ENCODE data around the gene MTARC2. TPM values are rescaled to one million over a fixed set of nuclear protein-coding genes. Genes with fewer than 3 reads are reported as not detected.
"Not testable (repeated sequence)": the region's sequence is repeated elsewhere in the genome, so short reads cannot be mapped to it uniquely, and the experiment has no call there.

Gene MTARC2
- total and polyA plus RNA-seq, 4 donors = 10.8 to 26.4 (median 21.2) TPM

DNA sequence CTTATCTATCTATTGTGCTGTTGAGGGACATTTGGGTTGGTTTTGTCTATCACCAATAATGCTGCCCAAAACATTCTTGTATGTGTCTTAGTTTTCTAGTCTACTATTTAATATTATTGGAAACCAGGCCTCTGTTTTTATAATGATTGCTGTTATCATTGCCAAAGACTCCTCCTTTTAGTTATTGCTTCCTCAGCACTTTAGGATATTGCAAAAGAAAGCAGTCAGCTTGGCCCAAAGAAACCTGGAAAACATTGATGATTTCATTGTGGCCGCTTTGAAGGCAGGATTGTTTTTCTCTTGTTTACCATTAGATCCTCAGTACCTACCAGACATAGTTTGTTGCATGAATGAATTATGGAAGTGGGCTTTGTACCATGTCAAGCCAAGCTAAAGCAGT, 20.6 kb upstream of the MTARC2 start:
- no peak overlapping the region for H3K4me3 ChIP-seq (ENCODE audit: low read depth, low read length)
- H3K9me3 ChIP-seq (ENCODE audit: control insufficient read depth, insufficient read depth, low read length) = no peaks in the 10 kb centered on the region
- no CpG with 5 or more reads among the region's 1 CpG for WGBS (ENCODE audit: insufficient coverage)
- H3K27me3 ChIP-seq (ENCODE audit: control insufficient read depth, insufficient read depth, low read length) = no peaks in the 10 kb centered on the region
- no peak for DNase-seq (ENCODE audit: low read depth in 4 of 6, low spot score in 6 of 6)
- no peaks in the 10 kb centered on the region for H3K4me1 ChIP-seq (ENCODE audit: control insufficient read depth, insufficient read depth, low read length)
- no peaks in the 10 kb centered on the region for H3K36me3 ChIP-seq (ENCODE audit: control insufficient read depth, insufficient read depth, low read length)
- no peak overlapping the region for H3K27ac ChIP-seq (ENCODE audit: low read depth, low read length)

GRCh38 chr1:220730486-220730885, 17.6 kb upstream of the MTARC2 start:
- no peaks in the 10 kb centered on the region for H3K9me3 ChIP-seq (ENCODE audit: control insufficient read depth, insufficient read depth, low read length)
- no peaks in the 10 kb centered on the region for H3K4me1 ChIP-seq (ENCODE audit: control insufficient read depth, insufficient read depth, low read length)
- H3K27ac ChIP-seq (ENCODE audit: low read depth, low read length) = no peak overlapping the region
- H3K4me3 ChIP-seq (ENCODE audit: low read depth, low read length) = no peak overlapping the region
- H3K27me3 ChIP-seq (ENCODE audit: control insufficient read depth, insufficient read depth, low read length) = no peaks in the 10 kb centered on the region
- 63% methylated on average over 1 of the region's 2 CpGs for WGBS (ENCODE audit: insufficient coverage)
- DNase-seq (ENCODE audit: low read depth in 4 of 6, low spot score in 6 of 6) = no peak
- no peaks in the 10 kb centered on the region for H3K36me3 ChIP-seq (ENCODE audit: control insufficient read depth, insufficient read depth, low read length)

DNA sequence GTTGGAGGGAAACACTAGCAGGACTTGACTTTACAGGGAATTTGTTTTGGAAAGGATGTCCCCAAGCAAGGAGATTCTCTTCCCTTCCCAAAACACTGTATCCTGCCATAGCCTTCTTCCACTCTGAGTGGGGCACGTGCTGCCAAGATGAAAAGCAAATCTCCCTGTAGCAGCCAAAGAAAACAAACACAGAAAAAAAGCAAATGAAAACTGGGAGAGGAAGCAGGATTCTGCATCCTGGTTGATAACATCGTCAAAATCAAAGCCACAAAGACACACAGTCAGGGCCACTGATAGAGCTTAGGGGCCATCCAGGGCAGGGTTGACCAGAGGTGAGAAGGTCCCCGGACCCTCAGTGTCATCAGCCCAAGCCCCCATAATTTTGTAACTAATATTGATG, 16.0 kb upstream of the MTARC2 start:
- Histone ChIP-seq H3K9me3 (ENCODE audit: control insufficient read depth, insufficient read depth, low read length) (no peaks in the 10 kb centered on the region), H3K27ac (ENCODE audit: low read depth, low read length) (peak overlapping the region; percentile 61), H3K36me3 (ENCODE audit: control insufficient read depth, insufficient read depth, low read length) (no peaks in the 10 kb centered on the region), H3K27me3 (ENCODE audit: control insufficient read depth, insufficient read depth, low read length) (no peaks in the 10 kb centered on the region), H3K4me3 (ENCODE audit: low read depth, low read length) (no peak overlapping the region), H3K4me1 (ENCODE audit: control insufficient read depth, insufficient read depth, low read length) (no peaks in the 10 kb centered on the region)
- WGBS (ENCODE audit: insufficient coverage) = 80% methylated on average over 2 of the region's 3 CpGs
- DNase-seq (ENCODE audit: low read depth in 4 of 6, low spot score in 6 of 6) = peak in 1 of 6 donors; percentile 28

DNA sequence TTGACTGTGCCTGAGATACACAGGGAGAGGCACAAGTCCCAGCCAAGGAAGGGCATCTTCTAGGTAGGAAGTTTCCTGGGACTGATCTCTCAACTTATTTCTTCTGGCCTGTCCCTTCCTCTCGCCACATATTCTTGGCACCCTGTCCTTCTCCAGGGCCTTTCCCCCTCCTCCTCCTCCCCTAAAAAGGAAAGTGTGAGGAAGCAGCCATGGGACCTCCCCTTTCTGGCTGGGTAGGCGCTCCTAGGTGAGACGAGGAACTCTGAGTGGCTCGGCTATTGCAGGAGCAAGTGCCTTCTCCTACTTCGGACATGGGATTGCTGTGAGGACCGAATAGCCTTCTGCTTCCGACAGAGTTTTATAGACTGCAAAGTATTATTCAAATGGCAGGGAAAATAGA, 15.5 kb upstream of the MTARC2 start:
- H3K27me3 ChIP-seq (ENCODE audit: control insufficient read depth, insufficient read depth, low read length) = no peaks in the 10 kb centered on the region
- peak overlapping the region; percentile 61 for H3K27ac ChIP-seq (ENCODE audit: low read depth, low read length)
- DNase-seq (ENCODE audit: low read depth in 4 of 6, low spot score in 6 of 6) = no peak
- H3K36me3 ChIP-seq (ENCODE audit: control insufficient read depth, insufficient read depth, low read length) = no peaks in the 10 kb centered on the region
- H3K4me1 ChIP-seq (ENCODE audit: control insufficient read depth, insufficient read depth, low read length) = no peaks in the 10 kb centered on the region
- H3K9me3 ChIP-seq (ENCODE audit: control insufficient read depth, insufficient read depth, low read length) = no peaks in the 10 kb centered on the region
- WGBS (ENCODE audit: insufficient coverage) = 94% methylated on average over 4 of the region's 7 CpGs
- no peak overlapping the region for H3K4me3 ChIP-seq (ENCODE audit: low read depth, low read length)

DNA sequence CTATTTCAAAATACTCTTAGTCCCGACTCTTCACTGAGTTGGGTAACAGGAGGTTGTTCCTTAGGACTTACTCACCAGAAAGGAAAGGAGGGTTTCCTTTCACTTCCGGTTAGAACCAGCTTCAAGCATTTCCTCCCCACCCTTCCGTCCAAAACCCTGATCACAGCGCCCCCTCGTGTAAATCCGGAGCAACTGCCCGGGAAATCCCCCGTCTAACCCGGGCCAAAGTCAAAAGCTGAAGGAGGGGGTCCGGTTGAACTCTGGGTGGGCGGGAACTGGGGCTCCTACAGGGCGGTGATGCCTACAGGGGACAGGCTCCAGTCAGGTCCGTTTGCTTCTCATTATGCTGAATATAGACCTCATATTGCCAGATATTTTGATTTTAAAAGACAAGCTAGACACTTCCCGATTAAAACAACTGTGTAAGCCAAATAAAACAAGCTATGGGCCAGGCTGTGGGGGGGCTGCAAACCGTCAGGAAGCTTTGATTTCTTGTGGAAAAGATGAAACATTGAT, 15.0 kb upstream of the MTARC2 start:
- H3K27me3 ChIP-seq (ENCODE audit: control insufficient read depth, insufficient read depth, low read length) = no peaks in the 10 kb centered on the region
- H3K36me3 ChIP-seq (ENCODE audit: control insufficient read depth, insufficient read depth, low read length) = no peaks in the 10 kb centered on the region
- peak overlapping the region; percentile 6 for H3K4me3 ChIP-seq (ENCODE audit: low read depth, low read length)
- DNase-seq (ENCODE audit: low read depth in 4 of 6, low spot score in 6 of 6) = peak in 3 of 6 donors; percentile 45 to 88 (median 71)
- no peaks in the 10 kb centered on the region for H3K9me3 ChIP-seq (ENCODE audit: control insufficient read depth, insufficient read depth, low read length)
- no peak overlapping the region for H3K27ac ChIP-seq (ENCODE audit: low read depth, low read length)
- 0% methylated on average over 7 of the region's 15 CpGs for WGBS (ENCODE audit: insufficient coverage)
- no peaks in the 10 kb centered on the region for H3K4me1 ChIP-seq (ENCODE audit: control insufficient read depth, insufficient read depth, low read length)

- H3K27me3 ChIP-seq (ENCODE audit: control insufficient read depth, insufficient read depth, low read length) = no peaks in the 10 kb centered on the region
- no peaks in the 10 kb centered on the region for H3K36me3 ChIP-seq (ENCODE audit: control insufficient read depth, insufficient read depth, low read length)
- no peaks in the 10 kb centered on the region for H3K4me1 ChIP-seq (ENCODE audit: control insufficient read depth, insufficient read depth, low read length)
- no peaks in the 10 kb centered on the region for H3K9me3 ChIP-seq (ENCODE audit: control insufficient read depth, insufficient read depth, low read length)
- H3K27ac ChIP-seq (ENCODE audit: low read depth, low read length) = no peak overlapping the region
- WGBS (ENCODE audit: insufficient coverage) = 87% methylated on average over 9 of the region's 11 CpGs
- DNase-seq (ENCODE audit: low read depth in 4 of 6, low spot score in 6 of 6) = no peak
- no peak overlapping the region for H3K4me3 ChIP-seq (ENCODE audit: low read depth, low read length)
These were observed 13.4 kb upstream of the MTARC2 start for GRCh38 chr1:220734571-220735326.

GRCh38 chr1:220736283-220736682, 11.8 kb upstream of the MTARC2 start:
- not testable (repeated sequence) for H3K27me3 ChIP-seq (ENCODE audit: control insufficient read depth, insufficient read depth, low read length); H3K36me3 ChIP-seq (ENCODE audit: control insufficient read depth, insufficient read depth, low read length); H3K4me3 ChIP-seq (ENCODE audit: low read depth, low read length); DNase-seq (ENCODE audit: low read depth in 4 of 6, low spot score in 6 of 6); H3K4me1 ChIP-seq (ENCODE audit: control insufficient read depth, insufficient read depth, low read length); H3K9me3 ChIP-seq (ENCODE audit: control insufficient read depth, insufficient read depth, low read length); H3K27ac ChIP-seq (ENCODE audit: low read depth, low read length)
- no CpG with 5 or more reads among the region's 7 CpGs for WGBS (ENCODE audit: insufficient coverage)

DNA sequence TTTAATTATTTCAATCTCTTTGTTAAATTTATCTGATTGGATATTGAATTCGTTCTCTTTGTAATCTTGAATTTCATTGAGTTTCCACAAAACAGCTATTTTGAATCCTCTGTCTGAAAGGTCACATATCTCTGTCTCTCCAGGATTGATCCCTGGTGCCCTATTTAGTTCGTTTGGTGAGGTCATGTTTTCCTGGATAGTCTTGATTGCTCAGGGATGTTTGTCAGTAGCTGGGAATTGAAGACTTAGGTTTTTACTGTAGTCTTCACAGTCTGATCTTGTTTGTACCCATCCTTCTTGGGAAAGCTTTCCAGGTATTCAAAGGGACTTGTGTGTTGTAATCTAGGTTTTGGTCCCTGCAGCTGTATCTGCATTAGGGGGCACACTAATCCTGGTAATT, 6.8 kb upstream of the MTARC2 start:
- no peak for DNase-seq (ENCODE audit: low read depth in 4 of 6, low spot score in 6 of 6)
- H3K4me1 ChIP-seq (ENCODE audit: control insufficient read depth, insufficient read depth, low read length) = no peaks in the 10 kb centered on the region
- no peak overlapping the region for H3K27ac ChIP-seq (ENCODE audit: low read depth, low read length)
- no peaks in the 10 kb centered on the region for H3K36me3 ChIP-seq (ENCODE audit: control insufficient read depth, insufficient read depth, low read length)
- no CpG with 5 or more reads among the region's 2 CpGs for WGBS (ENCODE audit: insufficient coverage)
- no peaks in the 10 kb centered on the region for H3K9me3 ChIP-seq (ENCODE audit: control insufficient read depth, insufficient read depth, low read length)
- no peaks in the 10 kb centered on the region for H3K27me3 ChIP-seq (ENCODE audit: control insufficient read depth, insufficient read depth, low read length)
- H3K4me3 ChIP-seq (ENCODE audit: low read depth, low read length) = no peak overlapping the region

DNA sequence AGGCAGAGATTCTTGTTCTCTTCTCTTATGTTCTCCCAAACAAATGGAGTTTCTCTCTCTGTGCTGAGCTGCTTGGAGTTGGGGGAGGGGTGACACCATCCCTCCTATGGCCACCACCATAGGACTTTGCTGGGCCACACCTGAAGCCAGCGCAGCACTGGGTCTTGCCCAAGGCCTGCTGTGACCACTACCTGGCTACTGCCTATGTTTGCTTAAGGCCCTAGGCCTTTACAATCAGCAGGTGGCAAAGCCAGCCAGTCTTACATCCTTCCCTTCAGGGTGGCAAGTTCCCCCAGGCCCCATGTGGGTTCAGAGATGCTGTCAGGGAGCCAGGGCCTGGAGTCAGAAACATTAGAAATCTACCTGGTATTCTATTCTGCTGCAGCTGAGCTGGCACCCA, 6.3 kb upstream of the MTARC2 start:
- H3K27ac ChIP-seq (ENCODE audit: low read depth, low read length) = no peak overlapping the region
- no peaks in the 10 kb centered on the region for H3K9me3 ChIP-seq (ENCODE audit: control insufficient read depth, insufficient read depth, low read length)
- DNase-seq (ENCODE audit: low read depth in 4 of 6, low spot score in 6 of 6) = no peak
- H3K27me3 ChIP-seq (ENCODE audit: control insufficient read depth, insufficient read depth, low read length) = no peaks in the 10 kb centered on the region
- H3K36me3 ChIP-seq (ENCODE audit: control insufficient read depth, insufficient read depth, low read length) = no peaks in the 10 kb centered on the region
- 100% methylated on average over 1 of the region's 1 CpG for WGBS (ENCODE audit: insufficient coverage)
- H3K4me3 ChIP-seq (ENCODE audit: low read depth, low read length) = no peak overlapping the region
- H3K4me1 ChIP-seq (ENCODE audit: control insufficient read depth, insufficient read depth, low read length) = no peaks in the 10 kb centered on the region

- Histone ChIP-seq H3K36me3 (ENCODE audit: control insufficient read depth, insufficient read depth, low read length) (no peaks in the 10 kb centered on the region), H3K4me3 (ENCODE audit: low read depth, low read length) (no peak overlapping the region), H3K27me3 (ENCODE audit: control insufficient read depth, insufficient read depth, low read length) (no peaks in the 10 kb centered on the region), H3K9me3 (ENCODE audit: control insufficient read depth, insufficient read depth, low read length) (no peaks in the 10 kb centered on the region), H3K27ac (ENCODE audit: low read depth, low read length) (no peak overlapping the region), H3K4me1 (ENCODE audit: control insufficient read depth, insufficient read depth, low read length) (peaks cover 3% of the 10 kb centered on the region)
- DNase-seq (ENCODE audit: low read depth in 4 of 6, low spot score in 6 of 6) = no peak
- WGBS (ENCODE audit: insufficient coverage) = 90% methylated on average over 2 of the region's 3 CpGs
These were observed 5.6 kb upstream of the MTARC2 start for GRCh38 chr1:220742520-220742919.

Measured in spinal cord (tissue), 10 donors.